A549 (cell line): Measurements from ENCODE around the gene NPAS2. TPM values are rescaled to one million over a fixed set of nuclear protein-coding genes. Genes with fewer than 3 reads are reported as not detected.

Experiments
- ATAC-seq, 2 experiments: fragments of 200-7000 bp in 1 of 2; fragments of >200 bp in 1 of 2; cut with Nextera tagmentation in 1 of 2; cut with Tn5 transposase in 1 of 2; 3 replicates each; pipeline versions ENCODE4 v1.8.0 to v1.9.1; 2018 to 2020; ENCODE audit warnings: mild to moderate bottlenecking in 1 of 2, moderate library complexity in 1 of 2
- CTCF ChIA-PET: fragments of 300-600 bp; sonication (Branson Sonifier 250); formaldehyde crosslinking; extraction: SDS; loops from one replicate; lab custom pipeline; 2021; ENCODE audit warnings: antibody characterized with exemption, inconsistent platforms; lab: Yijun Ruan, JAX
- POLR2A ChIA-PET: fragments of 350-600 bp; formaldehyde crosslinking; extraction: SDS; loops from one replicate; lab custom pipeline; 2021; ENCODE audit warnings: antibody characterized with exemption, inconsistent platforms; lab: Yijun Ruan, JAX
- DNase-seq, 2 experiments: peaks; one replicate each; pipeline versions ENCODE4 v3.0.0 to v3.0.0-alpha.2; 2011 to 2016; ENCODE audit warnings: low read depth in 1 of 2, low spot score in 1 of 2
- FAIRE-seq: peaks from 2 replicates; lab custom pipeline; 2011; peaks lifted over from hg19 to GRCh38; lab: Jason Lieb, UNC
- H3K27ac ChIP-seq, 2 experiments: fragments of >200 bp; sonication (Bioruptor Twin); formaldehyde crosslinking; 3 replicates each; pipeline ENCODE4 v1.5.1; 2016 to 2017
- H3K4me1 ChIP-seq: fragments of >200 bp; sonication (Bioruptor Twin); formaldehyde crosslinking; 3 replicates; pipeline ENCODE4 v1.6.1; 2016
- H3K4me2 ChIP-seq: fragments of >200 bp; sonication (Bioruptor Twin); formaldehyde crosslinking; 3 replicates; pipeline ENCODE4 v1.6.1; 2016
- H3K4me3 ChIP-seq: fragments of >200 bp; sonication (Bioruptor Twin); formaldehyde crosslinking; 3 replicates; pipeline ENCODE4 v1.5.1; 2016
- H3K9me3 ChIP-seq: fragments of >200 bp; sonication (Bioruptor Twin); formaldehyde crosslinking; 3 replicates; pipeline ENCODE4 v1.6.1; 2016
- CEBPB ChIP-seq, 2 experiments: fragments of >200 bp in 1 of 2; sonication (Bioruptor Twin) in 1 of 2; formaldehyde crosslinking in 1 of 2; IDR thresholded peaks; 2 replicates each; pipeline ENCODE4 v1.6.1; 2012 to 2016
- CHD4 ChIP-seq: fragments of 200-600 bp; sonication (generic); IDR thresholded peaks from 2 replicates; pipeline ENCODE4 v1.6.1; 2016; ENCODE audit warnings: antibody characterized with exemption, mild to moderate bottlenecking, borderline replicate concordance
- FOSL2 ChIP-seq, 2 experiments: fragments of 450-650 bp in 1 of 2; fragments of >200 bp in 1 of 2; sonication (Bioruptor Twin) in 1 of 2; formaldehyde crosslinking; IDR thresholded peaks; 2 replicates each; pipeline versions ENCODE4 v1.5.0 to v1.6.1; 2016 to 2020; ENCODE audit warnings: mild to moderate bottlenecking in 1 of 2, moderate library complexity in 1 of 2
- FOXS1 ChIP-seq: fragments of 250-450 bp; sonication (Bioruptor Pico); IDR thresholded peaks from 2 replicates; pipeline ENCODE4 v1.5.0; 2020; ENCODE audit warnings: mild to moderate bottlenecking, moderate library complexity
- HDAC2 ChIP-seq: fragments of 200-600 bp; sonication (generic); IDR thresholded peaks from 2 replicates; pipeline ENCODE4 v1.6.1; 2016
- JUN ChIP-seq, 2 experiments: fragments of >200 bp; sonication (Bioruptor Twin); formaldehyde crosslinking; IDR thresholded peaks; 2 replicates in 1 of 2; 3 replicates in 1 of 2; pipeline ENCODE4 v1.6.1; 2016 to 2017
- JUNB ChIP-seq: fragments of >200 bp; sonication (Bioruptor Twin); formaldehyde crosslinking; IDR thresholded peaks from 2 replicates; pipeline ENCODE4 v1.6.1; 2016
- MAFK ChIP-seq: fragments of 450-650 bp; IDR thresholded peaks from 2 replicates; pipeline ENCODE4 v1.6.1; 2014; ENCODE audit not compliant: partially characterized antibody
- MAZ ChIP-seq: fragments of 150-350 bp; IDR thresholded peaks from 2 replicates; pipeline ENCODE4 v1.6.1; 2014; ENCODE audit warnings: antibody characterized with exemption, low read depth, low read length, borderline replicate concordance
- NFE2L2 ChIP-seq: fragments of 150-350 bp; conservative IDR thresholded peaks from 2 replicates; pipeline ENCODE4 v1.6.1; 2014; ENCODE audit warnings: low read length
- NPAS2 ChIP-seq: fragments of 250-450 bp; sonication (Bioruptor Pico); IDR thresholded peaks from 2 replicates; pipeline ENCODE4 v1.8.0; 2022; ENCODE audit warnings: mild to moderate bottlenecking, moderate library complexity, borderline replicate concordance
- PHF8 ChIP-seq: fragments of 200-600 bp; sonication (generic); IDR thresholded peaks from 2 replicates; pipeline ENCODE4 v1.6.1; 2016; ENCODE audit warnings: low read depth, mild to moderate bottlenecking, antibody characterized with exemption, moderate library complexity, borderline replicate concordance
- RAD21 ChIP-seq, 2 experiments: fragments of >200 bp in 1 of 2; sonication (Bioruptor Twin) in 1 of 2; formaldehyde crosslinking in 1 of 2; IDR thresholded peaks in 1 of 2; conservative IDR thresholded peaks in 1 of 2; 2 replicates in 1 of 2; 3 replicates in 1 of 2; pipeline ENCODE4 v1.6.1; 2012 to 2018; ENCODE audit warnings: inconsistent platforms in 1 of 2
- SMC3 ChIP-seq: fragments of >200 bp; sonication (Bioruptor Twin); formaldehyde crosslinking; IDR thresholded peaks from 3 replicates; pipeline ENCODE4 v1.6.1; 2018; ENCODE audit warnings: inconsistent platforms
- TFCP2L1 ChIP-seq: fragments of 250-450 bp; sonication (Bioruptor Pico); IDR thresholded peaks from 2 replicates; pipeline ENCODE4 v1.5.0; 2021; ENCODE audit warnings: mild to moderate bottlenecking
- TP53 ChIP-seq: fragments of 250-450 bp; sonication (Bioruptor Pico); IDR thresholded peaks from 2 replicates; pipeline ENCODE4 v1.5.0; 2021; ENCODE audit warnings: mild to moderate bottlenecking, moderate library complexity
- ZC3H11A ChIP-seq: fragments of 450-650 bp; IDR thresholded peaks from 2 replicates; pipeline ENCODE4 v1.6.1; 2014; ENCODE audit warnings: antibody characterized with exemption, mild to moderate bottlenecking
- ZNF302 ChIP-seq: fragments of 250-450 bp; sonication (Bioruptor Pico); IDR thresholded peaks from 2 replicates; pipeline ENCODE4 v1.9.0; 2021; ENCODE audit warnings: inconsistent platforms, mild to moderate bottlenecking, moderate library complexity
- ZSCAN20 ChIP-seq: fragments of 250-450 bp; sonication (Bioruptor Pico); IDR thresholded peaks from 2 replicates; pipeline ENCODE4 v1.8.0; 2022; ENCODE audit warnings: mild to moderate bottlenecking, moderate library complexity
- WGBS: methylation state at CpG from one replicate; pipeline ENCODE4 v1.1.6; 2017; ENCODE audit errors: missing lambda C conversion rate; 5-methylcytosine and 5-hydroxymethylcytosine counted together
- polyA plus RNA-seq, 4 experiments: library from polyadenylated mRNA; depleted of rRNA in 3 of 4; stranded (reverse); fragments of >200 nt; fragmentation: RNase III in 1 of 4; extraction: RNeasy Plus Mini Kit Qiagen cat#74134 plus additional on column Dnase treatment in 1 of 4; gene quantifications; 2 replicates in 3 of 4; 3 replicates in 1 of 4; pipeline ENCODE4 v1.2.3, GENCODE V29; 2011 to 2017
- TF ChIP-seq, protein P1 (sequence below): fragments of >200 bp; sonication (Bioruptor Twin); formaldehyde crosslinking; IDR thresholded peaks from 3 replicates; pipeline ENCODE4 v1.5.1; 2016
- TF ChIP-seq, protein P2 (sequence below): fragments of 250-450 bp; sonication (Bioruptor Pico); IDR thresholded peaks from 2 replicates; pipeline ENCODE4 v1.5.0; 2021; ENCODE audit warnings: mild to moderate bottlenecking, moderate library complexity, borderline replicate concordance
- TF ChIP-seq, protein P3 (sequence below): IDR thresholded peaks from 2 replicates; pipeline ENCODE4 v1.6.1; 2012; ENCODE audit warnings: low read depth, borderline replicate concordance
- TF ChIP-seq, protein P4 (sequence below): fragments of 250-450 bp; sonication (Bioruptor Pico); IDR thresholded peaks from 2 replicates; pipeline ENCODE4 v1.5.0; 2020; ENCODE audit warnings: low read depth, mild to moderate bottlenecking, moderate library complexity
- TF ChIP-seq, protein P5 (sequence below): IDR thresholded peaks from 2 replicates; pipeline ENCODE4 v1.6.1; 2012

Gene NPAS2
- polyA plus RNA-seq, 2 of the 4 experiments (the other 2 are of a cell fraction), result 31.4 to 56.1 TPM

DNA sequence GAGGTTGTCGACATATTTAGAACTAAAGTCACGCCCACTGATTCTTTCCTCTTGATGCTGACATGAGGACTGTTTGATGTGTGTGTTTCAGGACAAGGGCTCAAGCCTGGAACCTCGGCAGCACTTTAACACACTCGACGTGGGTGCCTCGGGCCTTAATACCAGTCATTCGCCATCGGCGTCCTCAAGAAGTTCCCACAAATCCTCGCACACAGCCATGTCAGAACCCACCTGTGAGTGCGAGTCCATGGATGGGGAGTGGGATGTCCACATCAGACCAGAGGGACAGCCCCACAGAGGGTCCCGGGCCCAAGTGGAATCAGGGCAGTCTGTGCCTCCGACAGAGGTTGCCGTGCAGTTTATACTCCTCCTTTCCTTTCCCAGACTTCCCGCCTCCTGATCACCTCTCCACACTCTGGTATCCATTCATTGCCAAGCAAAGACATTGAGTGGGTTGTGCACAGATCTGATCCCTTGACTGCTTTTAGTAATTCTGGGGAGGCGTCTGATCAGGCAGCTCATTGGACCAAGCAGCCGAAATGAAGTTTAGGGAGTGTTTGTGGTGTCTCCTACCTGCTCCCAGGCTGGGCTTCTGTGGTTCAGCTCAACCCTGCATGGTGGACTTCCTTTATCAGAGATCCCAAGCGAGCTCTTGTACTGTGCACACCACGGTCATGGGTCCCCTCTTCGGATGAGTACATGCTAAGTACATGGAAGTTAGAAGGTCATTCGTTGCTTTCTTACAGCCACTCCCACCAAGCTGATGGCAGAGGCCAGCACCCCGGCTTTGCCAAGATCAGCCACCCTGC, 155.0 kb downstream of the NPAS2 start:
- no peaks in the 10 kb centered on the region for H3K4me1 ChIP-seq
- H3K4me3 ChIP-seq, result no peak overlapping the region
- no peaks in the 10 kb centered on the region for H3K9me3 ChIP-seq
- ChIA-PET POLR2A (no interaction called here), CTCF (interaction anchor here (0.6 to 1.2 kb wide), 3 partner anchors 11 to 365 kb away, joined by 3 to 5 read pairs (median 3); no protein-coding TSS in a partner anchor)
- no peak for TF ChIP-seq MAZ
- no peak overlapping the region for H3K27ac ChIP-seq
- FAIRE-seq, result no peak
- no peak for ATAC-seq
- no peak overlapping the region for H3K4me2 ChIP-seq
- WGBS, result 86% methylated on average over 22 of the region's 22 CpGs
- DNase-seq, result no peak

DNA sequence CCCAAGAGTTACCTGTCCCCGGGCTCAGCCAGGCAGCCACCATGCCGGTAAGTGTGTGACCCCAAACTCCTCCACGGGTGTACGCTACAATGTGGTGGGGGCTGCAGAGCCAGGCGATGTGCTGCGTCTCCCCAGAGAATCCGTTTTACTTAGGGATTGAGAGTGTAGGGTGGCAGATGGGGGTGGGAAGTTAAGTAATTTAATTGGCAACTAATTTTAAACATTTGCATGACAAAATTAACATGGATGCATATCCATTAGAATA, 155.5 kb downstream of the NPAS2 start:
- no peak overlapping the region for H3K27ac ChIP-seq
- H3K4me3 ChIP-seq, result no peak overlapping the region
- H3K9me3 ChIP-seq, result no peaks in the 10 kb centered on the region
- DNase-seq, result no peak
- 95% methylated on average over 7 of the region's 7 CpGs for WGBS
- TF ChIP-seq JUN (IDR thresholded peaks at IDR 0.05), result no peak
- no peak for TF ChIP-seq NFE2L2
- TF ChIP-seq CHD4, result no peak
- TF ChIP-seq TFCP2L1 (CRISPR knock-in tag), result no peak
- TF ChIP-seq HDAC2, result no peak
- TF ChIP-seq, protein P1, sequence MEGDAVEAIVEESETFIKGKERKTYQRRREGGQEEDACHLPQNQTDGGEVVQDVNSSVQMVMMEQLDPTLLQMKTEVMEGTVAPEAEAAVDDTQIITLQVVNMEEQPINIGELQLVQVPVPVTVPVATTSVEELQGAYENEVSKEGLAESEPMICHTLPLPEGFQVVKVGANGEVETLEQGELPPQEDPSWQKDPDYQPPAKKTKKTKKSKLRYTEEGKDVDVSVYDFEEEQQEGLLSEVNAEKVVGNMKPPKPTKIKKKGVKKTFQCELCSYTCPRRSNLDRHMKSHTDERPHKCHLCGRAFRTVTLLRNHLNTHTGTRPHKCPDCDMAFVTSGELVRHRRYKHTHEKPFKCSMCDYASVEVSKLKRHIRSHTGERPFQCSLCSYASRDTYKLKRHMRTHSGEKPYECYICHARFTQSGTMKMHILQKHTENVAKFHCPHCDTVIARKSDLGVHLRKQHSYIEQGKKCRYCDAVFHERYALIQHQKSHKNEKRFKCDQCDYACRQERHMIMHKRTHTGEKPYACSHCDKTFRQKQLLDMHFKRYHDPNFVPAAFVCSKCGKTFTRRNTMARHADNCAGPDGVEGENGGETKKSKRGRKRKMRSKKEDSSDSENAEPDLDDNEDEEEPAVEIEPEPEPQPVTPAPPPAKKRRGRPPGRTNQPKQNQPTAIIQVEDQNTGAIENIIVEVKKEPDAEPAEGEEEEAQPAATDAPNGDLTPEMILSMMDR, result no peak
- TF ChIP-seq, protein P2, sequence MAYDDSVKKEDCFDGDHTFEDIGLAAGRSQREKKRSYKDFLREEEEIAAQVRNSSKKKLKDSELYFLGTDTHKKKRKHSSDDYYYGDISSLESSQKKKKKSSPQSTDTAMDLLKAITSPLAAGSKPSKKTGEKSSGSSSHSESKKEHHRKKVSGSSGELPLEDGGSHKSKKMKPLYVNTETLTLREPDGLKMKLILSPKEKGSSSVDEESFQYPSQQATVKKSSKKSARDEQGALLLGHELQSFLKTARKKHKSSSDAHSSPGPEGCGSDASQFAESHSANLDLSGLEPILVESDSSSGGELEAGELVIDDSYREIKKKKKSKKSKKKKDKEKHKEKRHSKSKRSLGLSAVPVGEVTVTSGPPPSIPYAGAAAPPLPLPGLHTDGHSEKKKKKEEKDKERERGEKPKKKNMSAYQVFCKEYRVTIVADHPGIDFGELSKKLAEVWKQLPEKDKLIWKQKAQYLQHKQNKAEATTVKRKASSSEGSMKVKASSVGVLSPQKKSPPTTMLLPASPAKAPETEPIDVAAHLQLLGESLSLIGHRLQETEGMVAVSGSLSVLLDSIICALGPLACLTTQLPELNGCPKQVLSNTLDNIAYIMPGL (CRISPR knock-in tag), result no peak
- TF ChIP-seq NPAS2 (CRISPR knock-in tag), result no peak
- TF ChIP-seq, all 56 proteins: peak for 0
- no peaks in the 10 kb centered on the region for H3K4me1 ChIP-seq
- POLR2A ChIA-PET, result no interaction called here
- ATAC-seq (no peak), FAIRE-seq (no peak)
- CTCF ChIA-PET, result interaction anchor here (0.6 to 1.2 kb wide), 2 partner anchors 10 to 156 kb away, joined by 3 to 5 read pairs; no protein-coding TSS in a partner anchor
- no peak overlapping the region for H3K4me2 ChIP-seq

DNA sequence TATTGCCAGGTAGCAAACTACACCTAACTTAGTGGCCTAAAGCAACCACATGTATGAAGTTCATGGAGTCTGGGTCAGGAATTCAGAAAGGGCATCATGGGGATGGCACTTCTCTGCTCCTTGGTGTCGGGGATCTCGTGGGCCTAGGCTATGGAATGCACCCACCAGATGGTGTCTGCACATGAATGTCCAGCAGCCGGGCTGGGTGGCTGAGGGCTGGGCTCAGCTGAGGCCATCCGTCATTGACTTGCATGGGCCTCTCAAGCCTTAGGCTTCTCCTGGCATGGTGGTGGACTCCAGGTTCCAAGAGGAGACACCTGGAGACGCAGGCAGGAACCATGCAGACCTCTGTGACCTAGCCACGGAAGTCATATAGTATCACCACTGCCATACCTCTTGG, 156.1 kb downstream of the NPAS2 start:
- no peak for FAIRE-seq
- Histone ChIP-seq H3K4me2 (no peak overlapping the region), H3K4me3 (no peak overlapping the region), H3K4me1 (no peaks in the 10 kb centered on the region), H3K27ac (no peak overlapping the region), H3K9me3 (no peaks in the 10 kb centered on the region)
- POLR2A ChIA-PET, result no interaction called here
- ATAC-seq, result no peak
- 88% methylated on average over 5 of the region's 6 CpGs for WGBS
- no peak for DNase-seq
- CTCF ChIA-PET, result interaction anchor here (1.8 to 2.1 kb wide), 2 partner anchors 366 to 370 kb away, joined by 7 to 8 read pairs; no protein-coding TSS in a partner anchor
- TF ChIP-seq, protein P3, sequence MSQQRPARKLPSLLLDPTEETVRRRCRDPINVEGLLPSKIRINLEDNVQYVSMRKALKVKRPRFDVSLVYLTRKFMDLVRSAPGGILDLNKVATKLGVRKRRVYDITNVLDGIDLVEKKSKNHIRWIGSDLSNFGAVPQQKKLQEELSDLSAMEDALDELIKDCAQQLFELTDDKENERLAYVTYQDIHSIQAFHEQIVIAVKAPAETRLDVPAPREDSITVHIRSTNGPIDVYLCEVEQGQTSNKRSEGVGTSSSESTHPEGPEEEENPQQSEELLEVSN, result no peak
- TF ChIP-seq, protein P1, result no peak
- TF ChIP-seq RAD21 (conservative IDR thresholded peaks at IDR 0.05 in 1 of 2, IDR thresholded peaks at IDR 0.05 in 1 of 2) (no peak), MAFK (no peak), JUN (IDR thresholded peaks at IDR 0.05) (no peak), ZSCAN20 (CRISPR knock-in tag) (no peak), CEBPB (IDR thresholded peaks at IDR 0.05) (no peak), JUNB (no peak), SMC3 (no peak), FOXS1 (CRISPR knock-in tag) (no peak), PHF8 (no peak), ZNF302 (CRISPR knock-in tag) (no peak), ZC3H11A (no peak), FOSL2 (IDR thresholded peaks at IDR 0.05) (no peak), FOSL2 (CRISPR knock-in tag; IDR thresholded peaks at IDR 0.05) (no peak), TP53 (CRISPR knock-in tag) (no peak)
- TF ChIP-seq, protein P4, sequence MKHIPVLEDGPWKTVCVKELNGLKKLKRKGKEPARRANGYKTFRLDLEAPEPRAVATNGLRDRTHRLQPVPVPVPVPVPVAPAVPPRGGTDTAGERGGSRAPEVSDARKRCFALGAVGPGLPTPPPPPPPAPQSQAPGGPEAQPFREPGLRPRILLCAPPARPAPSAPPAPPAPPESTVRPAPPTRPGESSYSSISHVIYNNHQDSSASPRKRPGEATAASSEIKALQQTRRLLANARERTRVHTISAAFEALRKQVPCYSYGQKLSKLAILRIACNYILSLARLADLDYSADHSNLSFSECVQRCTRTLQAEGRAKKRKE (CRISPR knock-in tag), result no peak
- TF ChIP-seq, protein P5, sequence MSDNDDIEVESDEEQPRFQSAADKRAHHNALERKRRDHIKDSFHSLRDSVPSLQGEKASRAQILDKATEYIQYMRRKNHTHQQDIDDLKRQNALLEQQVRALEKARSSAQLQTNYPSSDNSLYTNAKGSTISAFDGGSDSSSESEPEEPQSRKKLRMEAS, result no peak
